IMR-90 (cell line): ENCODE measurements around the gene ITM2B. TPM values are rescaled to one million over a fixed set of nuclear protein-coding genes. Genes with fewer than 3 reads are reported as not detected.

Source experiments
- ATAC-seq: fragments of 200-7000 bp; cut with Tn5 transposase; 2 replicates; pipeline ENCODE4 v1.9.1; 2020; ENCODE audit warnings: low read depth, mild to moderate bottlenecking, moderate library complexity
- BruUV-seq: library from RNA; stranded (reverse); fragments of 400-500 nt; replicated peaks from 2 replicates; lab custom pipeline; 2021; lab: Mats Ljungman, UMichigan
- CTCF ChIA-PET: fragments of 300-600 bp; formaldehyde crosslinking; extraction: SDS; loops from one replicate; lab custom pipeline; 2021; ENCODE audit warnings: antibody characterized with exemption; lab: Yijun Ruan, JAX
- POLR2A ChIA-PET: fragments of 300-600 bp; sonication (Branson Sonifier 250); formaldehyde crosslinking; loops from one replicate; lab custom pipeline; 2022; ENCODE audit warnings: antibody characterized with exemption; ENCODE audit not compliant: unreplicated experiment; lab: Charles Lee
- DNase-seq: peaks from one replicate; pipeline ENCODE4 v3.0.0; 2013
- H2AFZ ChIP-seq: replicated peaks from 2 replicates; pipeline ENCODE3; 2013; ENCODE audit warnings: low read length, mild to moderate bottlenecking; ENCODE audit not compliant: poor library complexity
- H2AK5ac ChIP-seq: 2 replicates; pipeline ENCODE4 v1.6.1; 2013; ENCODE audit warnings: low read depth, low read length, inconsistent platforms
- H2AK9ac ChIP-seq: replicated peaks from 2 replicates; pipeline ENCODE3; 2013; ENCODE audit warnings: mild to moderate bottlenecking, low read depth, low read length, moderate library complexity; ENCODE audit not compliant: poor library complexity
- H2BK120ac ChIP-seq: 2 replicates; pipeline ENCODE4 v1.6.1; 2013; ENCODE audit warnings: low read depth, low read length, inconsistent platforms
- H2BK15ac ChIP-seq: 3 replicates; pipeline ENCODE4 v1.6.1; 2013; ENCODE audit warnings: low read depth, low read length, inconsistent platforms
- H2BK20ac ChIP-seq: 2 replicates; pipeline ENCODE4 v1.6.1; 2013; ENCODE audit warnings: low read depth, mild to moderate bottlenecking, inconsistent platforms, low read length, moderate library complexity
- H2BK5ac ChIP-seq: 2 replicates; pipeline ENCODE4 v1.6.1; 2013; ENCODE audit warnings: mild to moderate bottlenecking, low read depth, low read length, inconsistent platforms; ENCODE audit not compliant: poor library complexity, severe bottlenecking
- H3K14ac ChIP-seq: replicated peaks from 2 replicates; pipeline ENCODE4 v1.6.1; 2013; ENCODE audit warnings: low read depth, low read length, inconsistent platforms
- H3K18ac ChIP-seq: 2 replicates; pipeline ENCODE4 v1.6.1; 2013; ENCODE audit warnings: low read depth, low read length, control low read depth
- H3K23ac ChIP-seq: 2 replicates; pipeline ENCODE4 v1.6.1; 2013; ENCODE audit warnings: low read depth, low read length, inconsistent platforms
- H3K27ac ChIP-seq: 2 replicates; pipeline ENCODE4 v1.5.1; 2013; ENCODE audit warnings: mild to moderate bottlenecking, control low read depth, low read length; ENCODE audit not compliant: insufficient read depth
- H3K27me3 ChIP-seq: 2 replicates; pipeline ENCODE4 v1.6.1; 2013; ENCODE audit warnings: low read length; ENCODE audit not compliant: control insufficient read depth, insufficient read depth
- H3K36me3 ChIP-seq: 2 replicates; pipeline ENCODE4 v1.6.1; 2013; ENCODE audit warnings: low read length, mixed read lengths; ENCODE audit not compliant: control insufficient read depth, insufficient read depth
- H3K4ac ChIP-seq: 2 replicates; pipeline ENCODE4 v1.6.1; 2013; ENCODE audit warnings: low read depth, low read length, inconsistent platforms
- H3K4me1 ChIP-seq: 2 replicates; pipeline ENCODE4 v1.6.1; 2013; ENCODE audit warnings: low read length, mixed read lengths; ENCODE audit not compliant: control insufficient read depth, insufficient read depth
- H3K4me2 ChIP-seq: 2 replicates; pipeline ENCODE4 v1.6.1; 2013; ENCODE audit warnings: low read depth, mild to moderate bottlenecking, control low read depth, low read length, moderate library complexity
- H3K4me3 ChIP-seq: 2 replicates; pipeline ENCODE4 v1.5.1; 2013; ENCODE audit warnings: low read depth, mild to moderate bottlenecking, control low read depth, low read length, moderate library complexity; ENCODE audit not compliant: insufficient read depth
- H3K56ac ChIP-seq: 2 replicates; pipeline ENCODE4 v1.6.1; 2013; ENCODE audit warnings: low read length, inconsistent platforms; ENCODE audit not compliant: insufficient read depth; ENCODE audit errors: extremely low read depth
- H3K79me1 ChIP-seq, 2 experiments: 2 replicates each; pipeline ENCODE4 v1.6.1; 2013; ENCODE audit warnings: low read length in 2 of 2, inconsistent platforms in 1 of 2, low read depth in 1 of 2
- H3K9ac ChIP-seq: 2 replicates; pipeline ENCODE4 v1.6.1; 2013; ENCODE audit warnings: low read depth, low read length, control low read depth
- H3K9me1 ChIP-seq: 2 replicates; pipeline ENCODE4 v1.6.1; 2013; ENCODE audit warnings: low read length, inconsistent platforms; ENCODE audit not compliant: insufficient read depth
- H3K9me3 ChIP-seq: 2 replicates; pipeline ENCODE4 v1.6.1; 2013; ENCODE audit warnings: low read length; ENCODE audit not compliant: control insufficient read depth, insufficient read depth
- H4K20me1 ChIP-seq: 2 replicates; pipeline ENCODE4 v1.6.1; 2013; ENCODE audit warnings: low read length, inconsistent platforms; ENCODE audit not compliant: insufficient read depth
- H4K5ac ChIP-seq: 2 replicates; pipeline ENCODE4 v1.6.1; 2013; ENCODE audit warnings: mild to moderate bottlenecking, low read depth, low read length, control low read depth
- H4K8ac ChIP-seq, 2 experiments: 2 replicates each; pipeline ENCODE4 v1.6.1; 2013; ENCODE audit warnings: low read depth in 2 of 2, low read length in 2 of 2, control low read depth in 1 of 2, inconsistent platforms in 1 of 2
- H4K91ac ChIP-seq: 2 replicates; pipeline ENCODE4 v1.6.1; 2013; ENCODE audit warnings: low read depth, low read length, inconsistent platforms; ENCODE audit not compliant: insufficient read depth
- BHLHE40 ChIP-seq: fragments of 150-350 bp; IDR thresholded peaks from 2 replicates; pipeline ENCODE4 v1.6.1; 2016; ENCODE audit warnings: mild to moderate bottlenecking, low read depth, low read length
- SMC3 ChIP-seq: fragments of 150-350 bp; IDR thresholded peaks from 2 replicates; pipeline ENCODE4 v1.6.1; 2016; ENCODE audit warnings: low read depth, mild to moderate bottlenecking, antibody characterized with exemption, low read length, moderate library complexity
- WGBS, 2 experiments: methylation state at CpG; one replicate each; pipeline versions ENCODE4 v1.1.5 to v1.1.7; 2013; ENCODE audit warnings: missing lambda C conversion rate in 2 of 2; ENCODE audit not compliant: insufficient read length in 1 of 2; ENCODE audit errors: extremely low coverage in 2 of 2; 5-methylcytosine and 5-hydroxymethylcytosine counted together
- dilution Hi-C: fragments of 300-500 bp; cut with HindIII; formaldehyde crosslinking; loops from one replicate; pipeline ENCODE4 v1.14.3; 2018; ENCODE audit warnings: low sequenced_read_pairs; ENCODE audit not compliant: unreplicated experiment
- in situ Hi-C: fragments of 300-500 bp; cut with MboI; formaldehyde crosslinking; loops from 3 replicates; pipeline ENCODE4 v1.14.3; 2019; ENCODE audit warnings: low sequenced_read_pairs, inconsistent platforms, mixed read lengths
- intact Hi-C: fragments of 100-400 bp; cut with micrococcal nuclease; formaldehyde crosslinking; loops from 2 replicates; pipeline ENCODE4 v1.10.0; 2022
- polyA plus RNA-seq, 3 experiments: library from polyadenylated mRNA; depleted of rRNA; stranded (reverse); fragments of >200 nt; gene quantifications; 2 replicates each; pipeline ENCODE4 v1.2.3, GENCODE V29; 2012; ENCODE audit warnings: low replicate concordance in 1 of 3
- total RNA-seq: library from RNA; depleted of rRNA; stranded (reverse); fragments of >200 nt; gene quantifications from 2 replicates; pipeline ENCODE4 v1.2.3, GENCODE V29; 2012

Gene ITM2B
- total and polyA plus RNA-seq, 2 of the 4 experiments (the other 2 are of a cell fraction) = 51.1 to 158 TPM

DNA sequence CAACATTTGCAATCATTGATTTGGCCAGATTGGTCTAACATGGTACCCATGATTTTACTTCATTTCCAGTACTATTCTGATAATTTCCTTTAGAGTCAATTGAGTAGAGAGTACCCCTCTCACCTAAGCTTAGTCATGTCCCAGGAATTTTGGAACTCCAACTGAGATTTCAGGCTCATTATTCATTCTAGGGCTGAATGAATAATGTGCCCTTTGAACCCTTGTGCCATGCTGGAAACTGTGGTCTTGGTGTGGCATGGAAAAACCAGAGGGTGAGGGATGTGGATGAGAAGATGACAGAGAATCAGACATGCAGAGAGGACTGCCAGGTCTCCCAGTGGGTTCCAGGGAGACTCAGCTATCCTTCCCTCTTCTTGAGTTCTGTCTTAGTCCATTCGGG is 30.2 kb downstream of the ITM2B start:
- Histone ChIP-seq H3K14ac (no peak overlapping the region), H3K4me1 (peaks cover 2% of the 10 kb centered on the region; the same call in 1 of the 2 replicates), H4K20me1 (no peaks in the 10 kb centered on the region), H3K4ac (no peak overlapping the region), H3K36me3 (peaks cover 15% of the 10 kb centered on the region), H3K9ac (no peak overlapping the region), H2BK15ac (no peak overlapping the region), H2BK20ac (no peak overlapping the region), H4K91ac (no peak overlapping the region), H3K27ac (no peak overlapping the region), H2AK9ac (no peak overlapping the region), H4K5ac (no peak overlapping the region), H3K9me1 (0 out of 2 replicates have a peak, but pooled peaks cover 3% of the 10 kb centered on the region), H3K9me3 (no peaks in the 10 kb centered on the region), H2AK5ac (no peak overlapping the region), H3K4me2 (no peak overlapping the region), H3K4me3 (no peak overlapping the region), H4K8ac (no peak overlapping the region), H3K23ac (no peak overlapping the region), H3K79me1 (peaks cover 0 to 3% of the 10 kb centered on the region in 2 experiments; a peak in 1 of 4 replicates), H2BK120ac (no peak overlapping the region), H2AFZ (no peak overlapping the region), H2BK5ac (no peak overlapping the region), H3K56ac (no peak overlapping the region), H3K27me3 (no peaks in the 10 kb centered on the region), H3K18ac (no peak overlapping the region)
- ChIA-PET CTCF (no interaction called here), POLR2A (no interaction called here)
- DNase-seq (no peak), ATAC-seq (no peak)
- dilution Hi-C loops (no loop called here), intact Hi-C loops (no loop called here), in situ Hi-C loops (no loop called here)
- 100% methylated on average over 1 of the region's 1 CpG; no CpG with 5 or more reads in 1 of the 2 experiments for WGBS, 2 experiments
- no peak for TF ChIP-seq BHLHE40
- TF ChIP-seq SMC3 = no peak
- BruUV-seq = no TSS peak
